Effector memory CD4-positive, alpha-beta T cell (primary cell): ENCODE measurements around the gene SLC24A4.

Source experiments
- DNase-seq, 3 donors: peaks; one replicate each; pipeline ENCODE4 v3.0.0-alpha.2; 2020
- H3K27ac ChIP-seq: 2 replicates; pipeline ENCODE4 v1.7.0; 2013; ENCODE audit warnings: mild to moderate bottlenecking, low read length, moderate library complexity; ENCODE audit not compliant: insufficient read depth, poor library complexity, severe bottlenecking
- H3K27me3 ChIP-seq: replicated peaks from 2 replicates; pipeline ENCODE4 v1.7.0; 2013; ENCODE audit warnings: mild to moderate bottlenecking, low read length; ENCODE audit not compliant: insufficient read depth, control insufficient read depth, poor library complexity, severe bottlenecking
- H3K36me3 ChIP-seq: 2 replicates; pipeline ENCODE4 v1.7.0; 2013; ENCODE audit warnings: mild to moderate bottlenecking, low read length, moderate library complexity; ENCODE audit not compliant: control insufficient read depth, insufficient read depth
- H3K4me1 ChIP-seq: 2 replicates; pipeline ENCODE4 v1.7.0; 2013; ENCODE audit warnings: low read length, mild to moderate bottlenecking; ENCODE audit not compliant: control insufficient read depth, insufficient read depth, poor library complexity, severe bottlenecking
- H3K4me3 ChIP-seq: 2 replicates; pipeline ENCODE4 v1.7.0; 2013; ENCODE audit warnings: low read length, low read depth, mild to moderate bottlenecking; ENCODE audit not compliant: insufficient read depth, poor library complexity, severe bottlenecking
- H3K9me3 ChIP-seq: 2 replicates; pipeline ENCODE4 v1.7.0; 2013; ENCODE audit warnings: mild to moderate bottlenecking, low read length, moderate library complexity; ENCODE audit not compliant: control insufficient read depth

Gene SLC24A4

GRCh38 chr14:92481386-92481785 is 158.4 kb downstream of the SLC24A4 start:
- H3K4me1 ChIP-seq: no peaks in the 10 kb centered on the region
- H3K4me3 ChIP-seq: no peak overlapping the region
- H3K36me3 ChIP-seq: no peaks in the 10 kb centered on the region
- no peaks in the 10 kb centered on the region for H3K27me3 ChIP-seq
- H3K9me3 ChIP-seq: no peaks in the 10 kb centered on the region
- H3K27ac ChIP-seq: no peak overlapping the region
- no peak for DNase-seq

- Histone ChIP-seq H3K36me3 (no peaks in the 10 kb centered on the region), H3K9me3 (no peaks in the 10 kb centered on the region), H3K27ac (no peak overlapping the region), H3K4me1 (no peaks in the 10 kb centered on the region), H3K4me3 (no peak overlapping the region), H3K27me3 (no peaks in the 10 kb centered on the region)
- DNase-seq: no peak
These were observed 159.0 kb downstream of the SLC24A4 start for GRCh38 chr14:92481811-92482555.

- Histone ChIP-seq H3K4me1 (no peaks in the 10 kb centered on the region), H3K9me3 (no peaks in the 10 kb centered on the region), H3K36me3 (no peaks in the 10 kb centered on the region), H3K27ac (no peak overlapping the region), H3K4me3 (no peak overlapping the region), H3K27me3 (no peaks in the 10 kb centered on the region)
- no peak for DNase-seq
These were observed 159.8 kb downstream of the SLC24A4 start for GRCh38 chr14:92482621-92483319.

GRCh38 chr14:92484132-92484823 is 161.3 kb downstream of the SLC24A4 start:
- no peaks in the 10 kb centered on the region for H3K27me3 ChIP-seq
- no peak overlapping the region for H3K27ac ChIP-seq
- H3K4me3 ChIP-seq: no peak overlapping the region
- no peaks in the 10 kb centered on the region for H3K9me3 ChIP-seq
- H3K4me1 ChIP-seq: no peaks in the 10 kb centered on the region
- H3K36me3 ChIP-seq: no peaks in the 10 kb centered on the region
- DNase-seq: no peak

GRCh38 chr14:92486881-92487280 is 163.9 kb downstream of the SLC24A4 start:
- H3K27ac ChIP-seq: no peak overlapping the region
- no peaks in the 10 kb centered on the region for H3K27me3 ChIP-seq
- no peaks in the 10 kb centered on the region for H3K4me1 ChIP-seq
- H3K4me3 ChIP-seq: no peak overlapping the region
- H3K9me3 ChIP-seq: no peaks in the 10 kb centered on the region
- no peak for DNase-seq
- no peaks in the 10 kb centered on the region for H3K36me3 ChIP-seq

- no peak overlapping the region for H3K27ac ChIP-seq
- no peaks in the 10 kb centered on the region for H3K4me1 ChIP-seq
- no peak for DNase-seq
These were observed 164.7 kb downstream of the SLC24A4 start for GRCh38 chr14:92487513-92488133.

GRCh38 chr14:92489394-92490238 is 166.7 kb downstream of the SLC24A4 start:
- Histone ChIP-seq H3K4me1 (no peaks in the 10 kb centered on the region), H3K9me3 (no peaks in the 10 kb centered on the region), H3K36me3 (no peaks in the 10 kb centered on the region), H3K27ac (no peak overlapping the region), H3K27me3 (no peaks in the 10 kb centered on the region), H3K4me3 (no peak overlapping the region)
- no peak for DNase-seq

More at GRCh38 chr14:92487513-92488133, 164.7 kb downstream of the SLC24A4 start:
- no peaks in the 10 kb centered on the region for H3K36me3 ChIP-seq
- H3K27me3 ChIP-seq: no peaks in the 10 kb centered on the region
- no peaks in the 10 kb centered on the region for H3K9me3 ChIP-seq
- H3K4me3 ChIP-seq: no peak overlapping the region

GRCh38 chr14:92490239-92490959 is 167.4 kb downstream of the SLC24A4 start:
- no peak for DNase-seq
- Histone ChIP-seq H3K27ac (no peak overlapping the region), H3K36me3 (no peaks in the 10 kb centered on the region), H3K27me3 (no peaks in the 10 kb centered on the region), H3K4me3 (no peak overlapping the region), H3K9me3 (no peaks in the 10 kb centered on the region), H3K4me1 (no peaks in the 10 kb centered on the region)

- Histone ChIP-seq H3K4me3 (no peak overlapping the region), H3K4me1 (no peaks in the 10 kb centered on the region), H3K27ac (no peak overlapping the region), H3K36me3 (no peaks in the 10 kb centered on the region), H3K9me3 (no peaks in the 10 kb centered on the region), H3K27me3 (no peaks in the 10 kb centered on the region)
- DNase-seq: no peak
These were observed 168.8 kb downstream of the SLC24A4 start for GRCh38 chr14:92491782-92492181.
